Ascending aorta (tissue), 2 donors: ENCODE results near the gene CTIF. TPM values are rescaled to one million over a fixed set of nuclear protein-coding genes. Genes with fewer than 3 reads are reported as not detected.

Source experiments
- DNase-seq, 2 donors: peaks; one replicate each; pipeline ENCODE4 v3.0.0-alpha.2; 2019; ENCODE audit warnings: low spot score in 2 of 2
- H3K27ac ChIP-seq, 2 donors: fragments of 200-600 bp; sonication (generic); one replicate each; pipeline ENCODE4 v1.5.1; 2016 to 2017; ENCODE audit warnings: mild to moderate bottlenecking in 1 of 2
- H3K27me3 ChIP-seq: fragments of 200-600 bp; sonication (generic); one replicate; pipeline ENCODE4 v1.5.1; 2017
- H3K36me3 ChIP-seq, 2 donors: fragments of 200-600 bp; sonication (generic); one replicate each; pipeline ENCODE4 v1.5.1; 2016
- H3K4me1 ChIP-seq, 2 donors: fragments of 200-600 bp; sonication (generic); one replicate each; pipeline ENCODE4 v1.5.1; 2016 to 2017; ENCODE audit warnings: mild to moderate bottlenecking in 1 of 2
- H3K4me3 ChIP-seq, 2 donors: fragments of 200-600 bp; sonication (generic); one replicate each; pipeline ENCODE4 v1.5.1; 2016 to 2017; ENCODE audit warnings: mild to moderate bottlenecking in 1 of 2
- H3K9me3 ChIP-seq, 2 donors: fragments of 200-600 bp; sonication (generic); one replicate each; pipeline ENCODE4 v1.5.1; 2016
- intact Hi-C: fragments of 100-400 bp; cut with DNase I; formaldehyde crosslinking; loops from one replicate; pipeline ENCODE4 v1.15.1; 2023
- total RNA-seq: library from RNA; depleted of rRNA; stranded (reverse); fragments of >200 nt; gene quantifications from one replicate; pipeline ENCODE4 v1.1.0, GENCODE V29; 2016
- TF ChIP-seq, protein P1 (sequence below), 3 experiments: fragments of 200-600 bp in 2 of 3; fragments of 450-650 bp in 1 of 3; sonication (generic) in 2 of 3; IDR thresholded peaks; one replicate each; pipeline ENCODE4 v1.5.1; 2016 to 2019; ENCODE audit warnings: antibody characterized with exemption in 3 of 3, mild to moderate bottlenecking in 1 of 3, moderate library complexity in 1 of 3

Gene CTIF
- total RNA-seq, 1 donor from 2014 or later: 55.3 TPM

DNA sequence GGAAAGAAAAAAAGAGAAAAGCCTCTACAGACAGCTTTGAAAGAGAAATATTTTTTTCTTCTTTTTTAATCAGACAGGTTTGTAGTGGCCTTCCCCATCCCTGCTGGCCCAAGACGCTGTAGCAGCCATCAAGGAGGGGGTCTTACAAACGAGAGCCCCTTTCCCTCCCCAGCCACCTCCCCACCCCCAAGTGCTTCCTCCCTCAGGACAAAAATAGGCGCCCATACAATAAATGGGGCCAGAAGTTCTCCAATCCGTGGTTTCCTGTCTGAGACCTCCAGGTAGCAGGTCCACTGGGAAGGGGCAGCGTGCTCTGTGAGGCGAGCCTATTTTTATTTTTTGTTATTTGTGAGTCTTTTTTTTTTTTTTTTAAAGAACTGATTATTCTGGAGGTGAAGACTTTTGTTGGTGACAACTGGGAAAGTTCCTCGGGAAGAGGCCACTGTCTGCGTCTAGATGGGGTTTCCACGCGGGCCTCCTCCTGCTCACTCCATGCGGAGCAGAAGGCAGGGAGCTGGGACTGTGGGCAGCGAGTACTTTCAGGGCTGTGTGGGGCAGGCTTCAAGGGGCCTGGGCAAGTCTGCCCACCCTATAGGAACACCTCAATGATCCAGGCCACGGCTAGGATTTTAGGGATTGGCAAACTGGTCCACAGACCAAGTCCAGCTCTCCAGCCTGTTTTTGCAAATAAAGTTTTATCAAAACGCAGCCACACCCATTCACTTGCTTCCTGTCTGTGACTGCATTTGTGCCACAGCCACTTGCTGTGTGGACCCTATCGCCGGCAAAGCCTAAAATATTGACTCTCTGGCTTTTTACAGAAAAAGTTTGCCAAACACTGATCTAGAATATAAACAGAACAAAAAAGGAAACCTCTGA is 139.6 kb downstream of the CTIF start:
- Histone ChIP-seq H3K9me3 (no peaks in the 10 kb centered on the region), H3K27me3 (no peaks in the 10 kb centered on the region), H3K4me3 (no peak overlapping the region), H3K36me3 (peaks cover 0 to 9% of the 10 kb centered on the region in 2 donors), H3K27ac (peak overlapping the region; percentile 84 to 86), H3K4me1 (peaks cover 24 to 47% of the 10 kb centered on the region in 2 donors)
- DNase-seq: no peak
- TF ChIP-seq, protein P1, sequence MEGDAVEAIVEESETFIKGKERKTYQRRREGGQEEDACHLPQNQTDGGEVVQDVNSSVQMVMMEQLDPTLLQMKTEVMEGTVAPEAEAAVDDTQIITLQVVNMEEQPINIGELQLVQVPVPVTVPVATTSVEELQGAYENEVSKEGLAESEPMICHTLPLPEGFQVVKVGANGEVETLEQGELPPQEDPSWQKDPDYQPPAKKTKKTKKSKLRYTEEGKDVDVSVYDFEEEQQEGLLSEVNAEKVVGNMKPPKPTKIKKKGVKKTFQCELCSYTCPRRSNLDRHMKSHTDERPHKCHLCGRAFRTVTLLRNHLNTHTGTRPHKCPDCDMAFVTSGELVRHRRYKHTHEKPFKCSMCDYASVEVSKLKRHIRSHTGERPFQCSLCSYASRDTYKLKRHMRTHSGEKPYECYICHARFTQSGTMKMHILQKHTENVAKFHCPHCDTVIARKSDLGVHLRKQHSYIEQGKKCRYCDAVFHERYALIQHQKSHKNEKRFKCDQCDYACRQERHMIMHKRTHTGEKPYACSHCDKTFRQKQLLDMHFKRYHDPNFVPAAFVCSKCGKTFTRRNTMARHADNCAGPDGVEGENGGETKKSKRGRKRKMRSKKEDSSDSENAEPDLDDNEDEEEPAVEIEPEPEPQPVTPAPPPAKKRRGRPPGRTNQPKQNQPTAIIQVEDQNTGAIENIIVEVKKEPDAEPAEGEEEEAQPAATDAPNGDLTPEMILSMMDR (IDR thresholded peaks at IDR 0.05): no peak
- intact Hi-C loops: loop anchor here (5.0 kb wide), 1 partner anchor 364 kb away; no protein-coding TSS in a partner anchor

GRCh38 chr18:48679236-48679635 is 140.4 kb downstream of the CTIF start:
- DNase-seq: no peak
- Histone ChIP-seq H3K9me3 (no peaks in the 10 kb centered on the region), H3K4me1 (peaks cover 24 to 47% of the 10 kb centered on the region in 2 donors), H3K27ac (peak overlapping the region; percentile 84 to 86), H3K4me3 (no peak overlapping the region), H3K36me3 (peaks cover 0 to 12% of the 10 kb centered on the region in 2 donors), H3K27me3 (no peaks in the 10 kb centered on the region)
- intact Hi-C loops: loop anchor here (5.0 kb wide), 1 partner anchor 363 kb away; no protein-coding TSS in a partner anchor
- TF ChIP-seq, protein P1 (IDR thresholded peaks at IDR 0.05): no peak

GRCh38 chr18:48680339-48681250 is 141.8 kb downstream of the CTIF start:
- TF ChIP-seq, protein P1 (IDR thresholded peaks at IDR 0.05): peak in 2 of 3 experiments; percentile 17 to 40
- peaks cover 0 to 12% of the 10 kb centered on the region in 2 donors for H3K36me3 ChIP-seq
- no peaks in the 10 kb centered on the region for H3K27me3 ChIP-seq
- peak overlapping the region; percentile 84 to 86 for H3K27ac ChIP-seq
- peaks cover 21 to 44% of the 10 kb centered on the region in 2 donors for H3K4me1 ChIP-seq
- intact Hi-C loops: loop anchor here (5.0 kb wide), 1 partner anchor 62 kb away; no protein-coding TSS in a partner anchor
- peak; percentile 59 to 93 for DNase-seq
- no peak overlapping the region for H3K4me3 ChIP-seq
- no peaks in the 10 kb centered on the region for H3K9me3 ChIP-seq

DNA sequence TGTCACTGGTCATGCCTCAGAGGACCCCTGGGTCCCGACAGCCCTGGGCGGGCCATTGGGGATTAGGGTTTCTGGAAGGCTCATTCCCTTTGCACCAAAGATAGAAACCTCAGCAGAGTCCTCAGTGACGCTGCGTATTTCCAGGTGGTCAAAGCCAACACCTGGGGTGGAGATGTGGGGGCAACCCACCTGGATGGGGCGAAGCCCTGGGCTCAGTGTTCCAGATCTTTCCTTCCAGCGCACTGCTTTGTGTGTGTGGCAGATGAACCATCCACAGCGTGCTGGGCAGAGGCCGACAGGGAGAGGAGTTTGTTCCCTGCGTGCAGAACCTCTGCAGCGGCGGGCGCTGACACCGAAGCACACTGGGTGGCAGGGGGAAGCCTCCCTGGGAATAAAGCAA is 143.9 kb downstream of the CTIF start:
- peaks cover 0 to 16% of the 10 kb centered on the region in 2 donors for H3K36me3 ChIP-seq
- intact Hi-C loops: loop anchor here (5.0 kb wide), 1 partner anchor 60 kb away; no protein-coding TSS in a partner anchor
- no peaks in the 10 kb centered on the region for H3K27me3 ChIP-seq
- TF ChIP-seq, protein P1 (IDR thresholded peaks at IDR 0.05): no peak
- no peak overlapping the region for H3K27ac ChIP-seq
- no peak for DNase-seq
- H3K4me3 ChIP-seq: no peak overlapping the region
- H3K9me3 ChIP-seq: no peaks in the 10 kb centered on the region
- H3K4me1 ChIP-seq: peaks cover 19 to 31% of the 10 kb centered on the region in 2 donors

DNA sequence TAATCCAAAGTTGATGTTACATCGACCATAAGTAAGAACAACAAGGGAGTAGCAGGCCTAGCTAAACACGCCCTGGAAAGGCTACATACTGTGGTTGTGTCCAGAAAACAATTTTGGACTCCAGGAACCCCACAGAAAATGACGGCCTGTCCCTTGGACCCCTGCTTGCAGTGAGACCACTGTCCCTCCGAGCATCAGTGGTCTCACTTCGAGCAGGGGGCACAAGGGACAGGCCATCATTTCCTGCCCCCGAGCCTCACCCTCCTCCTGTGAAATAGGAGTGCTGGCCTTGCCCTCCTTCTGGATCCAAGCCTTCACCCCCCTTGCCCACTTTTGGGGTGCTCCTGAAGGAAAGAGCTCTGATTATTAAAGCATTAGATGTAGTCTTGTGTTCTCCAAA is 144.4 kb downstream of the CTIF start:
- H3K27me3 ChIP-seq: no peaks in the 10 kb centered on the region
- no peaks in the 10 kb centered on the region for H3K9me3 ChIP-seq
- H3K27ac ChIP-seq: no peak overlapping the region
- TF ChIP-seq, protein P1 (IDR thresholded peaks at IDR 0.05): no peak
- no peak for DNase-seq
- H3K4me3 ChIP-seq: no peak overlapping the region
- intact Hi-C loops: loop anchor here (5.0 kb wide), 1 partner anchor 59 kb away; no protein-coding TSS in a partner anchor
- H3K4me1 ChIP-seq: peaks cover 19 to 31% of the 10 kb centered on the region in 2 donors
- peaks cover under 1 to 20% of the 10 kb centered on the region in 2 donors for H3K36me3 ChIP-seq
